Stomach (tissue), 4 donors: ENCODE data around the gene TTLL1.

Experiments used
- EP300 ChIP-seq: sonication (generic); formaldehyde crosslinking; IDR thresholded peaks from one replicate; pipeline ENCODE4 v1.6.1; 2017; ENCODE audit warnings: antibody characterized with exemption
- POLR2A ChIP-seq, 4 donors: fragments of 450-650 bp; IDR thresholded peaks; one replicate each; pipeline ENCODE4 v1.6.1; 2016; ENCODE audit warnings: antibody characterized with exemption in 4 of 4, control low read depth in 2 of 4, mild to moderate bottlenecking in 1 of 4, moderate library complexity in 1 of 4
- POLR2AphosphoS5 ChIP-seq, 3 donors: sonication (generic); formaldehyde crosslinking; IDR thresholded peaks; one replicate each; pipeline ENCODE4 v1.6.1; 2016; ENCODE audit warnings: antibody characterized with exemption in 3 of 3
- TF ChIP-seq, protein P1 (sequence below), 7 experiments: fragments of 450-650 bp in 4 of 7; fragments of 200-600 bp in 3 of 7; sonication (generic) in 3 of 7; IDR thresholded peaks; one replicate each; pipeline ENCODE4 v1.5.1; 2016 to 2019; ENCODE audit warnings: antibody characterized with exemption in 7 of 7, control low read depth in 2 of 7, mild to moderate bottlenecking in 1 of 7

GRCh38 chr22:42991010-42991651 is 98.1 kb downstream of the TTLL1 start:
- TF ChIP-seq, protein P1, sequence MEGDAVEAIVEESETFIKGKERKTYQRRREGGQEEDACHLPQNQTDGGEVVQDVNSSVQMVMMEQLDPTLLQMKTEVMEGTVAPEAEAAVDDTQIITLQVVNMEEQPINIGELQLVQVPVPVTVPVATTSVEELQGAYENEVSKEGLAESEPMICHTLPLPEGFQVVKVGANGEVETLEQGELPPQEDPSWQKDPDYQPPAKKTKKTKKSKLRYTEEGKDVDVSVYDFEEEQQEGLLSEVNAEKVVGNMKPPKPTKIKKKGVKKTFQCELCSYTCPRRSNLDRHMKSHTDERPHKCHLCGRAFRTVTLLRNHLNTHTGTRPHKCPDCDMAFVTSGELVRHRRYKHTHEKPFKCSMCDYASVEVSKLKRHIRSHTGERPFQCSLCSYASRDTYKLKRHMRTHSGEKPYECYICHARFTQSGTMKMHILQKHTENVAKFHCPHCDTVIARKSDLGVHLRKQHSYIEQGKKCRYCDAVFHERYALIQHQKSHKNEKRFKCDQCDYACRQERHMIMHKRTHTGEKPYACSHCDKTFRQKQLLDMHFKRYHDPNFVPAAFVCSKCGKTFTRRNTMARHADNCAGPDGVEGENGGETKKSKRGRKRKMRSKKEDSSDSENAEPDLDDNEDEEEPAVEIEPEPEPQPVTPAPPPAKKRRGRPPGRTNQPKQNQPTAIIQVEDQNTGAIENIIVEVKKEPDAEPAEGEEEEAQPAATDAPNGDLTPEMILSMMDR (IDR thresholded peaks at IDR 0.05) = no peak
- TF ChIP-seq EP300 (no peak), POLR2A (IDR thresholded peaks at IDR 0.05) (no peak), POLR2AphosphoS5 (IDR thresholded peaks at IDR 0.05) (peak in 1 of 3 donors; percentile 44)
